ENCODE measurements around the gene RCAN2.

DNA sequence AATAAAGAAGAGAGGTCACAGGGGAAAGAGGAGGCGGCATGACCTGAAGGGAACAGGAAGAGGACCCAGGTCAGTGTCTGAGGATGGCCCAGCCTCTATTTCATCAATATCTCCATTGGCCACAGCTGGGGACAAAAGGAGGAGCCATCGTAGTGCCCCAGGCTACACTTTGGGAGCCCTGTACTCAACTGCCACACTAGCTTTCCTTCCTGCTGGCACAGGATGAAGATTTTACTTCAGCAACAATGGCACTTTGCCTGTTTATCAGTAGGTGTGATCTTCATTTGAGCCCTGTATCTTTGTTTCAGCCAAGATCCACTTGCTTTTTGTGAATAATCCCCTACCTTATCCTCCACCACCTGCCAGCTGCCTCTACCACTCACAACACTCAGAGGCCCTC lies 35.4 kb upstream of the RCAN2 start:
- TF ChIP-seq CTCF (IDR thresholded peaks at IDR 0.05) (no peak), EZH2 (IDR thresholded peaks at IDR 0.05; ENCODE audit: borderline replicate concordance, insufficient read depth, low read depth, low read length, poor library complexity, severe bottlenecking) (no peak)

Data from B cell (primary cell).